ENCODE results near the gene LGALS16.

LGALS16 gene

GRCh38 chr19:39698535-39698934 is 42.8 kb downstream of the LGALS16 start:
- no peak for DNase-seq (ENCODE audit: low read depth, low spot score)
- no peak overlapping the region for H3K4me3 ChIP-seq (ENCODE audit: low read depth, low read length)
- in situ Hi-C loops (cut with HindIII; ENCODE audit: low sequenced_read_pairs): no loop called here
- TF ChIP-seq CTCF (IDR thresholded peaks at IDR 0.05; ENCODE audit: low read depth, low read length): no peak

GRCh38 chr19:39701291-39701690 is 45.6 kb downstream of the LGALS16 start:
- no peak for TF ChIP-seq CTCF (IDR thresholded peaks at IDR 0.05; ENCODE audit: low read depth, low read length)
- in situ Hi-C loops (cut with HindIII; ENCODE audit: low sequenced_read_pairs): no loop called here
- no peak overlapping the region for H3K4me3 ChIP-seq (ENCODE audit: low read depth, low read length)
- DNase-seq (ENCODE audit: low read depth, low spot score): no peak

GRCh38 chr19:39704181-39705044 is 48.7 kb downstream of the LGALS16 start, which contains the start of gene LGALS14:
Gene LGALS14, plus strand, starts transcription at chr19:39704481. Its CDS starts 48 bp downstream, at chr19:39704529.
- TF ChIP-seq CTCF (IDR thresholded peaks at IDR 0.05; ENCODE audit: low read depth, low read length): no peak
- in situ Hi-C loops (cut with HindIII; ENCODE audit: low sequenced_read_pairs): no loop called here
- no peak for DNase-seq (ENCODE audit: low read depth, low spot score)
- H3K4me3 ChIP-seq (ENCODE audit: low read depth, low read length): no peak within 1 kb of the TSS

GRCh38 chr19:39705578-39706188 is 50.0 kb downstream of the LGALS16 start:
- DNase-seq (ENCODE audit: low read depth, low spot score): no peak
- in situ Hi-C loops (cut with HindIII; ENCODE audit: low sequenced_read_pairs): no loop called here

GRCh38 chr19:39708594-39708993 is 52.9 kb downstream of the LGALS16 start:
- no peak for TF ChIP-seq CTCF (IDR thresholded peaks at IDR 0.05; ENCODE audit: low read depth, low read length)
- in situ Hi-C loops (cut with HindIII; ENCODE audit: low sequenced_read_pairs): no loop called here
- no peak overlapping the region for H3K4me3 ChIP-seq (ENCODE audit: low read depth, low read length)
- DNase-seq (ENCODE audit: low read depth, low spot score): no peak

More at GRCh38 chr19:39705578-39706188, 50.0 kb downstream of the LGALS16 start:
- no peak for TF ChIP-seq CTCF (IDR thresholded peaks at IDR 0.05; ENCODE audit: low read depth, low read length)
- H3K4me3 ChIP-seq (ENCODE audit: low read depth, low read length): no peak overlapping the region

- no peak for DNase-seq (ENCODE audit: low read depth, low spot score)
- H3K4me3 ChIP-seq (ENCODE audit: low read depth, low read length): no peak overlapping the region
- in situ Hi-C loops (cut with HindIII; ENCODE audit: low sequenced_read_pairs): no loop called here
- no peak for TF ChIP-seq CTCF (IDR thresholded peaks at IDR 0.05; ENCODE audit: low read depth, low read length)
Observed at GRCh38 chr19:39709026-39709872, 53.5 kb downstream of the LGALS16 start.

Data from astrocyte of the spinal cord (primary cell).